H1 (cell line): ENCODE measurements around the gene RERE. TPM values are rescaled to one million over a fixed set of nuclear protein-coding genes. Genes with fewer than 3 reads are reported as not detected.

Experiments used
- CTCF ChIA-PET: fragments of 300-600 bp; sonication (Branson Sonifier 250); formaldehyde crosslinking; loops from one replicate; lab custom pipeline; 2021; ENCODE audit not compliant: partially characterized antibody; lab: Charles Lee
- POLR2A ChIA-PET: fragments of 300-600 bp; sonication (Branson Sonifier 250); formaldehyde crosslinking; loops from one replicate; lab custom pipeline; 2021; ENCODE audit warnings: inconsistent platforms; ENCODE audit not compliant: partially characterized antibody; lab: Charles Lee
- DNase-seq, 2 experiments: peaks; one replicate each; pipeline versions ENCODE4 v3.0.0 to v3.0.0-alpha.2; 2010 to 2022; ENCODE audit warnings: low spot score in 2 of 2, low read depth in 1 of 2, mixed read lengths in 1 of 2
- FAIRE-seq: peaks from 2 replicates; lab custom pipeline; 2011; peaks lifted over from hg19 to GRCh38; lab: Jason Lieb, UNC
- H2AFZ ChIP-seq: 2 replicates; pipeline ENCODE4 v1.8.1; 2012; ENCODE audit warnings: low read length, inconsistent platforms
- H2AK5ac ChIP-seq: 2 replicates; pipeline ENCODE4 v1.6.1; 2013; ENCODE audit warnings: low read depth, low read length
- H2BK120ac ChIP-seq: replicated peaks from 2 replicates; pipeline ENCODE3; 2013; ENCODE audit warnings: low read depth, low read length, inconsistent platforms
- H2BK12ac ChIP-seq: 2 replicates; pipeline ENCODE4 v1.6.1; 2013; ENCODE audit warnings: low read depth, low read length
- H2BK15ac ChIP-seq: 2 replicates; pipeline ENCODE4 v1.6.1; 2013; ENCODE audit warnings: low read length
- H2BK20ac ChIP-seq: 2 replicates; pipeline ENCODE4 v1.6.1; 2013; ENCODE audit warnings: low read length
- H2BK5ac ChIP-seq: 2 replicates; pipeline ENCODE4 v1.6.1; 2013; ENCODE audit warnings: low read depth, low read length
- H3K14ac ChIP-seq: 2 replicates; pipeline ENCODE4 v1.6.1; 2013; ENCODE audit warnings: inconsistent platforms; ENCODE audit not compliant: insufficient read length
- H3K18ac ChIP-seq: 2 replicates; pipeline ENCODE4 v1.6.1; 2013; ENCODE audit warnings: low read length; ENCODE audit errors: extremely low read depth
- H3K23ac ChIP-seq: 2 replicates; pipeline ENCODE4 v1.6.1; 2013; ENCODE audit warnings: inconsistent platforms; ENCODE audit not compliant: insufficient read length
- H3K23me2 ChIP-seq: 2 replicates; pipeline ENCODE4 v1.6.1; 2013; ENCODE audit warnings: low read depth, low read length
- H3K27ac ChIP-seq: 2 replicates; pipeline ENCODE4 v1.6.1; 2011; ENCODE audit warnings: low read depth, low read length, inconsistent platforms
- H3K27me3 ChIP-seq, 4 experiments: replicated peaks in 1 of 4; 1 replicate in 1 of 4; 2 replicates in 3 of 4; pipeline versions ENCODE4 v1.6.1 to v1.8.1; 2011 to 2013; ENCODE audit warnings: low read length in 3 of 4, mild to moderate bottlenecking in 3 of 4, inconsistent platforms in 2 of 4, mixed read lengths in 2 of 4, moderate library complexity in 1 of 4; ENCODE audit not compliant: control insufficient read depth in 3 of 4, insufficient read depth in 3 of 4; ENCODE audit errors: extremely low read depth in 1 of 4
- H3K36me3 ChIP-seq, 4 experiments: 2 replicates each; pipeline versions ENCODE4 v1.6.1 to v1.8.1; 2011 to 2013; ENCODE audit warnings: mild to moderate bottlenecking in 4 of 4, low read length in 3 of 4, moderate library complexity in 2 of 4, control low read depth in 1 of 4, inconsistent platforms in 1 of 4; ENCODE audit not compliant: insufficient read depth in 4 of 4, control insufficient read depth in 2 of 4
- H3K4ac ChIP-seq: replicated peaks from 2 replicates; pipeline ENCODE3; 2013; ENCODE audit warnings: low read length, low read depth, mixed read lengths, inconsistent platforms; ENCODE audit not compliant: insufficient read length
- H3K4me1 ChIP-seq, 4 experiments: replicated peaks in 1 of 4; 1 replicate in 1 of 4; 2 replicates in 3 of 4; pipeline versions ENCODE4 v1.6.1 to v1.8.1; 2011 to 2013; ENCODE audit warnings: low read length in 3 of 4, inconsistent platforms in 2 of 4, mixed read lengths in 1 of 4; ENCODE audit not compliant: insufficient read depth in 4 of 4, control insufficient read depth in 3 of 4
- H3K4me2 ChIP-seq, 2 experiments: 2 replicates each; pipeline versions ENCODE4 v1.6.1 to v1.8.1; 2011 to 2013; ENCODE audit warnings: low read depth in 2 of 2, low read length in 2 of 2, control low read depth in 1 of 2, inconsistent platforms in 1 of 2, mild to moderate bottlenecking in 1 of 2; ENCODE audit not compliant: insufficient read depth in 1 of 2
- H3K4me3 ChIP-seq, 4 experiments: fragments of 200-600, 300-600 bp in 1 of 4; sonication (generic), shearing (Covaris generic), sonication (Bioruptor Twin) in 1 of 4; 2 replicates each; pipeline versions ENCODE4 v1.5.1 to v1.8.1; 2011 to 2016; ENCODE audit warnings: low read length in 4 of 4, low read depth in 3 of 4, control low read depth in 2 of 4, inconsistent platforms in 2 of 4, mild to moderate bottlenecking in 2 of 4, mixed read lengths in 1 of 4, moderate library complexity in 1 of 4; ENCODE audit not compliant: insufficient read depth in 2 of 4; ENCODE audit errors: extremely low read depth in 1 of 4
- H3K56ac ChIP-seq: replicated peaks from 2 replicates; pipeline ENCODE3; 2013; ENCODE audit warnings: low read depth, mild to moderate bottlenecking, mixed read lengths, low read length, inconsistent platforms; ENCODE audit not compliant: insufficient read length
- H3K79me1 ChIP-seq: 2 replicates; pipeline ENCODE4 v1.6.1; 2013; ENCODE audit warnings: low read depth, low read length, control low read depth
- H3K79me2 ChIP-seq, 2 experiments: 2 replicates each; pipeline versions ENCODE4 v1.6.1 to v1.8.1; 2012 to 2013; ENCODE audit warnings: low read length in 2 of 2, mild to moderate bottlenecking in 2 of 2, inconsistent platforms in 1 of 2; ENCODE audit not compliant: insufficient read depth in 2 of 2, control insufficient read depth in 1 of 2
- H3K9ac ChIP-seq, 4 experiments: replicated peaks in 1 of 4; 1 replicate in 1 of 4; 2 replicates in 3 of 4; pipeline versions ENCODE4 v1.6.1 to v1.8.1; 2011 to 2013; ENCODE audit warnings: low read depth in 3 of 4, low read length in 3 of 4, control low read depth in 2 of 4, mild to moderate bottlenecking in 2 of 4, moderate library complexity in 2 of 4, inconsistent platforms in 1 of 4; ENCODE audit errors: extremely low read depth in 1 of 4
- H3K9me3 ChIP-seq, 2 experiments: 2 replicates each; pipeline versions ENCODE4 v1.6.1 to v1.8.1; 2012 to 2013; ENCODE audit warnings: mild to moderate bottlenecking in 2 of 2, moderate library complexity in 2 of 2, control low read depth in 1 of 2, inconsistent platforms in 1 of 2, low read depth in 1 of 2, low read length in 1 of 2, mixed read lengths in 1 of 2; ENCODE audit not compliant: insufficient read depth in 2 of 2
- H4K20me1 ChIP-seq, 2 experiments: replicated peaks in 1 of 2; 2 replicates each; pipeline versions ENCODE3 to v1.8.1; 2011 to 2013; ENCODE audit warnings: inconsistent platforms in 2 of 2, low read length in 2 of 2, mild to moderate bottlenecking in 1 of 2; ENCODE audit not compliant: insufficient read depth in 2 of 2, control insufficient read depth in 1 of 2
- H4K5ac ChIP-seq: 2 replicates; pipeline ENCODE4 v1.6.1; 2013; ENCODE audit warnings: low read length, low read depth, mixed read lengths, inconsistent platforms; ENCODE audit not compliant: insufficient read length
- H4K8ac ChIP-seq: 2 replicates; pipeline ENCODE4 v1.8.0; 2013; ENCODE audit warnings: mild to moderate bottlenecking, moderate library complexity, low read length, inconsistent platforms; ENCODE audit not compliant: insufficient read depth; ENCODE audit errors: extremely low read depth
- H4K91ac ChIP-seq: replicated peaks from 2 replicates; pipeline ENCODE3; 2013; ENCODE audit warnings: low read length, mixed read lengths, inconsistent platforms; ENCODE audit not compliant: insufficient read length
- BCL11A ChIP-seq, 2 experiments: IDR thresholded peaks; one replicate each; pipeline ENCODE4 v1.6.1; 2011; ENCODE audit warnings: low read depth in 2 of 2, low read length in 2 of 2, mild to moderate bottlenecking in 2 of 2
- CBX5 ChIP-seq: fragments of 300-800, 300-1000 bp; sonication (generic); IDR thresholded peaks from 2 replicates; pipeline ENCODE4 v1.7.1; 2016; ENCODE audit warnings: antibody characterized with exemption, low read length, low read depth
- EGR1 ChIP-seq: IDR thresholded peaks from 2 replicates; pipeline ENCODE4 v1.6.1; 2011; ENCODE audit warnings: low read depth, low read length, borderline replicate concordance
- EZH2 ChIP-seq: fragments of 200-600 bp; sonication (generic); IDR thresholded peaks from 2 replicates; pipeline ENCODE4 v1.7.1; 2012; ENCODE audit warnings: low read depth, mild to moderate bottlenecking, moderate library complexity, low read length, inconsistent platforms; ENCODE audit not compliant: severe bottlenecking
- GABPA ChIP-seq: IDR thresholded peaks from 2 replicates; pipeline ENCODE4 v1.6.1; 2011; ENCODE audit warnings: mild to moderate bottlenecking, low read length, moderate library complexity, borderline replicate concordance; ENCODE audit not compliant: insufficient read depth
- GTF2F1 ChIP-seq: IDR thresholded peaks from 2 replicates; pipeline ENCODE4 v1.6.1; 2012; ENCODE audit warnings: low read depth, low read length, improper control_type of control experiment, borderline replicate concordance
- POLR2AphosphoS5 ChIP-seq: IDR thresholded peaks from 2 replicates; pipeline ENCODE4 v1.6.1; 2011; ENCODE audit warnings: low read depth, low read length
- SAP30 ChIP-seq: fragments of 300-600 bp; sonication (generic); IDR thresholded peaks from 2 replicates; pipeline ENCODE4 v1.7.1; 2012; ENCODE audit warnings: low read length, moderate library complexity, mild to moderate bottlenecking, inconsistent platforms; ENCODE audit not compliant: insufficient read depth, insufficient replicate concordance
- SRF ChIP-seq: IDR thresholded peaks from 2 replicates; pipeline ENCODE4 v1.6.1; 2011; ENCODE audit warnings: mild to moderate bottlenecking, low read depth, low read length, moderate library complexity
- SUZ12 ChIP-seq: fragments of 200-600 bp; sonication (generic); IDR thresholded peaks from 2 replicates; pipeline ENCODE4 v1.6.1; 2012; ENCODE audit warnings: mild to moderate bottlenecking, inconsistent platforms, low read length, moderate library complexity, mixed read lengths
- WGBS, 2 experiments: shearing (Covaris generic) in 1 of 2; methylation state at CpG; one replicate each; pipeline versions ENCODE4 v1.1.6 to v1.1.7; 2013 to 2015; ENCODE audit warnings: low lambda C conversion rate in 2 of 2, mixed read lengths in 2 of 2, inconsistent platforms in 1 of 2, low coverage in 1 of 2, missing lambda C conversion rate in 1 of 2; ENCODE audit not compliant: insufficient replicate concordance in 2 of 2, insufficient coverage in 1 of 2, insufficient read length in 1 of 2; ENCODE audit errors: extremely low coverage in 1 of 2, missing lambda C conversion rate in 1 of 2; 5-methylcytosine and 5-hydroxymethylcytosine counted together
- polyA plus RNA-seq, 7 experiments: library from polyadenylated mRNA; depleted of rRNA in 3 of 7; stranded (reverse) in 5 of 7; unstranded in 2 of 7; fragments of >200 nt in 5 of 7; fragments of 200-250 nt in 2 of 7; gene quantifications; 1 replicate in 5 of 7; 2 replicates in 1 of 7; 4 replicates in 1 of 7; pipeline versions ENCODE4 v1.2.1 to v1.2.3, GENCODE V29; 2011 to 2013; ENCODE audit warnings: missing spikeins in 2 of 7, mixed read lengths in 2 of 7
- total RNA-seq: library from RNA; stranded (reverse); fragmentation: NEBNext Ultra II Directional; extraction: Animal tissue kit (Norgen Biotek cat#: 25700); gene quantifications from 2 replicates; pipeline ENCODE4 v1.2.1, GENCODE V29; 2021
- TF ChIP-seq, protein P1 (sequence below): IDR thresholded peaks from 2 replicates; pipeline ENCODE4 v1.6.1; 2011; ENCODE audit warnings: low read depth, mild to moderate bottlenecking, low read length; ENCODE audit not compliant: insufficient read depth
- TF ChIP-seq, protein P2 (sequence below): IDR thresholded peaks from 2 replicates; pipeline ENCODE4 v1.6.1; 2012; ENCODE audit warnings: inconsistent platforms

RERE gene
- total and polyA plus RNA-seq, 2 of the 8 experiments (the other 6 are each of a cell fraction or from before 2014, with no cell fraction given): 15.3 to 142 TPM

DNA sequence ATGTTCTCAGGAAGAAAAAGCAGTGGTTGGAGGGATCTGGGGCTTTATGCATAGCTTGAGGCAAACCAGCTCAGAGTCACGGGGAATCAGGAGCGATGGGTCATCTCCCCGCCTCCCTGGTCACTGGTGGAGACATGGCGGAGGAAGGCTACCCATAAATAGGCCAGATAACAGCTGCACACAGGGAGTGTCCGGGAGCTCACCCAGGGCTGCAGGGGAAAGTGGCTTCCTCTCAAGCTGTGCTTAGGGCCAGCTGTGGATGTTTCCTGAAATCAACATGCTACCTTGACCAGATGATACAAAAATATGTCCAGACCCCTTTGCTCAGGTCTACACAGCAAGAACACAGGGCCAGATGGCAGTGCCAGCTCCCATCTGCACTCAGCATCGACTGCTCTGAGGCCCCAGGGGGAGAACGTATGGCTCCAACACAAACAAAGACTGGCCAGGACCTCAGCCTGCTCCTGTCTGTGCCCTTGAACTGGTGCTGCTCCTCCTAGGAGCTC, 27.1 kb upstream of the RERE start:
- no peaks in the 10 kb centered on the region for H4K20me1 ChIP-seq
- H2BK120ac ChIP-seq: no peak overlapping the region
- H3K9me3 ChIP-seq: no peaks in the 10 kb centered on the region
- no peaks in the 10 kb centered on the region for H3K23me2 ChIP-seq
- no peak overlapping the region for H3K4me2 ChIP-seq
- no peak overlapping the region for H3K4me3 ChIP-seq
- no peak overlapping the region for H3K14ac ChIP-seq
- H4K5ac ChIP-seq: no peak overlapping the region
- H2AFZ ChIP-seq: no peak overlapping the region
- H3K18ac ChIP-seq: no peak overlapping the region
- FAIRE-seq (no peak), DNase-seq (no peak)
- H2BK5ac ChIP-seq: no peak overlapping the region
- no peak overlapping the region for H3K27ac ChIP-seq
- no peak overlapping the region for H3K4ac ChIP-seq
- ChIA-PET POLR2A (interaction anchor here (1.2 to 39.6 kb wide), 3 partner anchors 10 to 677 kb away, joined by 3 to 880 read pairs (median 4); partner anchors contain the start of gene ENO1), CTCF (interaction anchor here (0.7 to 2.1 kb wide), 10 partner anchors 9 to 255 kb away, joined by 3 to 8 read pairs (median 3); no protein-coding TSS in a partner anchor)
- H3K27me3 ChIP-seq: no peaks in the 10 kb centered on the region
- no peaks in the 10 kb centered on the region for H3K79me2 ChIP-seq
- H3K4me1 ChIP-seq: peaks cover 0 to 4% (median 0%) of the 10 kb centered on the region in 4 experiments; a peak in 2 of 7 replicates
- H2BK12ac ChIP-seq: no peak overlapping the region
- WGBS, 2 experiments: 90% methylated on average over 7 of the region's 7 CpGs; no CpG with 5 or more reads in 1 of the 2 experiments
- H3K9ac ChIP-seq: no peak overlapping the region
- no peak overlapping the region for H2BK20ac ChIP-seq
- no peak overlapping the region for H2AK5ac ChIP-seq
- H3K36me3 ChIP-seq: no peaks in the 10 kb centered on the region
- no peak overlapping the region for H4K91ac ChIP-seq
- no peak overlapping the region for H3K56ac ChIP-seq
- H4K8ac ChIP-seq: peak overlapping the region; percentile 81; the same call in 1 of the 2 replicates
- H3K79me1 ChIP-seq: no peaks in the 10 kb centered on the region
- no peak overlapping the region for H2BK15ac ChIP-seq
- no peak overlapping the region for H3K23ac ChIP-seq
- TF ChIP-seq GTF2F1: no peak
- TF ChIP-seq EZH2: no peak
- no peak for TF ChIP-seq POLR2AphosphoS5
- no peak for TF ChIP-seq BCL11A (IDR thresholded peaks at IDR 0.05; ENCODE audit: low read depth in 2 of 2, low read length in 2 of 2)
- TF ChIP-seq, protein P1, sequence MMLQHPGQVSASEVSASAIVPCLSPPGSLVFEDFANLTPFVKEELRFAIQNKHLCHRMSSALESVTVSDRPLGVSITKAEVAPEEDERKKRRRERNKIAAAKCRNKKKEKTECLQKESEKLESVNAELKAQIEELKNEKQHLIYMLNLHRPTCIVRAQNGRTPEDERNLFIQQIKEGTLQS: no peak
- TF ChIP-seq, protein P2, sequence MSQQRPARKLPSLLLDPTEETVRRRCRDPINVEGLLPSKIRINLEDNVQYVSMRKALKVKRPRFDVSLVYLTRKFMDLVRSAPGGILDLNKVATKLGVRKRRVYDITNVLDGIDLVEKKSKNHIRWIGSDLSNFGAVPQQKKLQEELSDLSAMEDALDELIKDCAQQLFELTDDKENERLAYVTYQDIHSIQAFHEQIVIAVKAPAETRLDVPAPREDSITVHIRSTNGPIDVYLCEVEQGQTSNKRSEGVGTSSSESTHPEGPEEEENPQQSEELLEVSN: no peak
- no peak for TF ChIP-seq SRF
- no peak for TF ChIP-seq SUZ12
- TF ChIP-seq GABPA: no peak
- no peak for TF ChIP-seq EGR1
- TF ChIP-seq CBX5: no peak
- no peak for TF ChIP-seq SAP30
